GM12873 (cell line): ENCODE data around the gene ERI2.

Experiments used
- TF ChIP-seq, protein P1 (sequence below): IDR thresholded peaks from 2 replicates; pipeline ENCODE4 v1.5.1; 2012; ENCODE audit warnings: low read depth, mild to moderate bottlenecking, moderate library complexity, low read length, control low read depth; ENCODE audit not compliant: insufficient read depth; ENCODE audit errors: missing control alignments

The ERI2 gene

DNA sequence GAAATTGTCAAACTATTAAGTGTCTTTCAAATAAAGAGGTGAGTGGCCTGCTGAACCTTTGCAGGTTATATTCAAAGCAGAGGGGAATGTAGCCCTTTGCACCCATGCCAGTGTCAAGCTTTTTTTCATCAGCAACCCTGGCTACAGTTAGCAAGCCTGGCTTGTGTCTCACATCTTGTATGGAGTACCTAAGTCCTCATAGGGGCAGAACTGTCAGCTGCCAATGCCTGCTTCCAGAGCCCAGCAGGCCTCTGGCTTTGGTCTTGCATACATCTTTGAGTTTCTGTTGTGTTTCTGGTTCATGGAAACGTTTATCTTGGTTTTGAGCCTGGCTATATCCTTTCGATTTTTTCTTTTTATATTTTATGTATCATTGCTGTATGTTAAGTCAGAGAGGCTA is 26.8 kb upstream of the ERI2 start:
- TF ChIP-seq, protein P1, sequence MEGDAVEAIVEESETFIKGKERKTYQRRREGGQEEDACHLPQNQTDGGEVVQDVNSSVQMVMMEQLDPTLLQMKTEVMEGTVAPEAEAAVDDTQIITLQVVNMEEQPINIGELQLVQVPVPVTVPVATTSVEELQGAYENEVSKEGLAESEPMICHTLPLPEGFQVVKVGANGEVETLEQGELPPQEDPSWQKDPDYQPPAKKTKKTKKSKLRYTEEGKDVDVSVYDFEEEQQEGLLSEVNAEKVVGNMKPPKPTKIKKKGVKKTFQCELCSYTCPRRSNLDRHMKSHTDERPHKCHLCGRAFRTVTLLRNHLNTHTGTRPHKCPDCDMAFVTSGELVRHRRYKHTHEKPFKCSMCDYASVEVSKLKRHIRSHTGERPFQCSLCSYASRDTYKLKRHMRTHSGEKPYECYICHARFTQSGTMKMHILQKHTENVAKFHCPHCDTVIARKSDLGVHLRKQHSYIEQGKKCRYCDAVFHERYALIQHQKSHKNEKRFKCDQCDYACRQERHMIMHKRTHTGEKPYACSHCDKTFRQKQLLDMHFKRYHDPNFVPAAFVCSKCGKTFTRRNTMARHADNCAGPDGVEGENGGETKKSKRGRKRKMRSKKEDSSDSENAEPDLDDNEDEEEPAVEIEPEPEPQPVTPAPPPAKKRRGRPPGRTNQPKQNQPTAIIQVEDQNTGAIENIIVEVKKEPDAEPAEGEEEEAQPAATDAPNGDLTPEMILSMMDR, result no peak

DNA sequence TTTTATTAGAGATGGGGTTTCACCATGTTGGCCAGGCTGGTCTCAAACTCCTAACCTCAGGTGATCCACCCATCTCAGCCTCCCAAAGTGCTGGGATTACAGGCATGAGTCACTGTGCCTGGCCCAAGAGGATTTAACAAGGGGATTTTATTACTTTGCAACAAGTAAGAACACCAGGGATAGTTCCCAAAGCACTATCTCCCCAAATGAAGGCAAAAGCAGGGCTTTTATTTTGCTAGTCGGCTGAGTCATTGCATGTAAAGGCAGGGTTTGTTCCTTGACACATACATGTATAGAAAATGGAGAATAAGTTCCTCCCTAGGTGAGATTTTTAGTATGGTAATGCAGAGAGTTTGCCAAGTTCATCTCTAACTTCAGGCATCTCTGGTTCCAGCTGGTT is 24.1 kb upstream of the ERI2 start:
- TF ChIP-seq, protein P1, result no peak

DNA sequence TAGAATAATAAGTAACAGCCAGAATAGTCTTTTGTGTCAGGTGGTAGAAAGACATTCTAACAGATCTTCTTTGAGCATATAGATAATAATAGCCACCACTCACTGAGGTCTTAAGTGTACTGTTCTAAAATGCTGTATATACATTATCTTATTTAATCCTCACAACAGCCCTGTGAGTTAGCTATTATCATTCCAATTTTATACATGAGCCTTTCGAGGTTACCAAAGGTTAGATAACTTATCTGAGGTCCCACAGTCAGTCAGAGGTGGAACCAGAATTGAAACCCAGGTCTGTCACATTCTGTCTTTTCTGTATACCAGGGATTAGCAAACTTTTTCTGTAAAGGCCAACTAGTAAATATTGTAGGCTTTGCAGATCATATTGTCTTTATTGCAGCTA is 23.3 kb upstream of the ERI2 start:
- TF ChIP-seq, protein P1, result no peak

DNA sequence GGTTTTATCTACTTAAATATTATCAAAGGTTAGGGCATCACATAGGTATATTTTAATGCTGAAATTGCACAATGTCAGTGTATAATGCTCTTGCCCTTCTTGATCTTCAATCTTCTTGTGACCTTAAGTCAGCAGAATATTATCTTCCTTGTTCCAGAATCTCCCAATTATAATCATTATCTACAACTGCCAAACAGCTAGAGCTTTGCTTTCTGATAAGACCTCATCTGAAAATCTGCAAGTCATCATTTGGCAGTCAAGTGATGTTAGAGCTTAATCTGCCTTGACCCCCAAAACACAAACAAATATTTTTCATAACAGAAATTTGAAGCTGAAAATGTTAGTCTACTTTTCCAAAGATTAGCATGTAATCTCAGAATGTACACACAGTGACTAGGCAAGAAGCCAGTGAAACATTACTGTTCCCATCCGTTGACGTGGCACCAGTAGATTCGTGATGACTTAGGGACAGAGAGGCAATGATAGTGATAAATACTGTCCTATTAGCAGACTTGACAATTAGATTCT is 19.8 kb upstream of the ERI2 start:
- TF ChIP-seq, protein P1, result no peak

DNA sequence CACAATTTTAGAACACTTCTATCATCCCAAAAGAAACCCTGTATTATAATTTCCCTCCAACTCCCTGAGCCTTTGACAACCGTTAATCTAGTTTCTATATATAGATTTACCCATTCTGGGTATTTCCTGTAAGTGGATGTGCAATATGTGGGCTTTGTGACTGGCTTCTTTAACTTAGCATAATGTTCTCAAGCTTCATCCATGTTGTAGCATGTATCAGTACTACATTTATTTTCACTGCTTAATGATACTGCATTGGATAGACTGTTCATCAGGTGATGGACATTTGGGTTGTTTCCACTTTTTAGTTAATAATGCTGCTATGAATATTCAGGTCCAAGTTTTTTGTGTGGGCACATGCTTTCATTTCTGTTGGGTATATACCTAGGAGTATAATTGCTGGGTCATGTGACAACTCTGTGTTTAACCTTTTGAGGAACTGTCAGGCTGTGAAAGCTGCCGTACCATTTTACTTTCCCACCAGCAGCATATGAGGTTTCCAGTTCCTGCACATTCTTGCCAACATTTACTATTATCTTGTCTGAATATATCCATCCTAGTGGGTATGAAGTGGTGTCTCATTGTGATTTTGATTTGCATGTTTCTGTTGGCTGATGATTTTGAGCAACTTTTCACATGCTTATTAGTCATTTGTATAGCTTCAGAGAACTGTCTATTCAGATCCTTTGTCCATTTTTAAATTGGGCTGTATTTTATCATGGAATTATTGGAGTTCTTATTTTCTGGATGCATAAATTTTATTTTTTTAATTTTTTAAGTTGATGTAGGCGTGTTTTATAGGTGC is 16.5 kb upstream of the ERI2 start:
- TF ChIP-seq, protein P1, result no peak

DNA sequence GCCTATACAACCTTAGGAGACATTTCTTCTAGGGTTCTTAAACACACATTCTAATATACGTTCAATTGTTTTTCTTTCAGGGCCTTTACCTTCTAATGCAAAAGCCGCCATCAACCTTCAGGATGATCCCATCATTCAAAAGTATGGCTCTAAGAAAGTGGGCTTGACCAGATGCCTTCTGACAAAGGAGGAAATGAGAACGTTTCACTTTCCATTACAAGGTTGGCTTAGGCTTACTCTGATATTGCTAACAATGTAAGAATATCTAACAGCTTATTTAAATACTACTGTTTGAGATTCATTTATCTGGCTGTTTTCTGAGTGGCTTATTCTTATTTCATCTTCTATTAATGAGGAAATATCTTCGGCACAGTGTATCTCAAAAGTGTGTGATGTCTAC is 15.4 kb upstream of the ERI2 start:
- TF ChIP-seq, protein P1, result no peak

DNA sequence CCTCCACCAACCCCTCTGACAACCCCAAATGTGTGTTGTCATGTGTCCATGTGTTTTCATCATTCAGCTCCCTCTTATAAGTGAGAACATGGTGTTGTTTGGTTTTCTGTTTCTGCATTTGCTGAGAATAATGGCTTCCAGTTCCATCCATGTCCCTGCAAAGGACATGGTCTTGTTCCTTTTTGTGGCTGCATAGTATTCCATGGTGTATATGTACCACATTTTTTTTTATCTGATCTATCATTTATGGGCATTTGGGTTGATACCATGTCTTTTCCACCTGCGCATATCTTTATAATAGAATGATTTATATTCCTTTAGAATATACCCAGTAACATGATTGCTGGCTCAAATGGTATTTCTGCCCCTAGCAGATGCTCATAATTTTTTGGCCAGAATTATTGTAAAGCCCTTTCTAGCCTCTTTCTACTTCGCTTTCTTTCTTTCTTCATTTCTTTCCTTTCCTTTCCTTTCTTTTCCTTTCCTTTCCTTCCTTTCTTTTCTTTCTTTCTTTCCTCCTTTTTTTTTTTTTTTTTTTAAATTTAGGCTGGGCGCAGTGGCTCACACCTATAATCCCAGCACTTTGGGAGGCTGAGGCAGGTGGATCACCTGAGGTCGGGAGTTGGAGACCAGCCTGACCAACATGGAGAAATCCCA is 12.8 kb upstream of the ERI2 start:
- TF ChIP-seq, protein P1, result no peak
